LHCN-M2 (cell line): ENCODE results near the gene MYH11. TPM values are rescaled to one million over a fixed set of nuclear protein-coding genes. Genes with fewer than 3 reads are reported as not detected.

ENCODE experiments used
- DNase-seq: peaks from one replicate; pipeline ENCODE4 v3.0.0-alpha.2; 2012; ENCODE audit warnings: low read depth
- polyA plus RNA-seq: library from polyadenylated mRNA; unstranded; fragments of >200 nt; gene quantifications from one replicate; pipeline ENCODE4 v1.2.1, GENCODE V29; 2012; ENCODE audit warnings: missing spikeins
- total RNA-seq: library from RNA; depleted of rRNA; stranded (reverse); fragments of >200 nt; gene quantifications from 2 replicates; pipeline ENCODE4 v1.2.3, GENCODE V29; 2014; rRNA removed

Gene MYH11
- total RNA-seq = under 0.01 TPM in 1 of 2 replicates, not detected in the other
- 0.32 TPM for polyA plus RNA-seq

GRCh38 chr16:15856901-15857698, at the start of gene MYH11:
TSS of gene MYH11 (minus strand) at chr16:15857028. CDS start at chr16:15838252, 18,776 bp downstream.
- DNase-seq = no peak

- no peak for DNase-seq
Measured at GRCh38 chr16:15906439-15906838, 49.6 kb upstream of the MYH11 start.

GRCh38 chr16:15903960-15904359, 47.1 kb upstream of the MYH11 start:
- DNase-seq = no peak

GRCh38 chr16:15900901-15901500, 44.2 kb upstream of the MYH11 start:
- no peak for DNase-seq

- no peak for DNase-seq
Measured at GRCh38 chr16:15900357-15900756, 43.5 kb upstream of the MYH11 start.

- DNase-seq = peak; percentile 61
Measured at GRCh38 chr16:15899538-15900100, 42.8 kb upstream of the MYH11 start.

- DNase-seq = no peak
Measured at GRCh38 chr16:15898654-15899053, 41.8 kb upstream of the MYH11 start.

GRCh38 chr16:15897834-15898254, 41.0 kb upstream of the MYH11 start:
- peak; percentile 54 for DNase-seq

- no peak for DNase-seq
Measured at GRCh38 chr16:15897121-15897780, 40.4 kb upstream of the MYH11 start.

GRCh38 chr16:15894571-15895374, 37.9 kb upstream of the MYH11 start:
- DNase-seq = no peak

- no peak for DNase-seq
Measured at GRCh38 chr16:15891508-15891907, 34.7 kb upstream of the MYH11 start.

GRCh38 chr16:15888072-15888976, 31.5 kb upstream of the MYH11 start, which contains the start of gene CEP20:
TSS of gene CEP20 (minus strand) at chr16:15888603. CDS start at chr16:15888585, 18 bp downstream.
- DNase-seq = peak; percentile 99

- no peak for DNase-seq
Measured at GRCh38 chr16:15887283-15887682, 30.5 kb upstream of the MYH11 start.

- DNase-seq = no peak
Measured at GRCh38 chr16:15886078-15886477, 29.2 kb upstream of the MYH11 start.

GRCh38 chr16:15885560-15886001, 28.8 kb upstream of the MYH11 start:
- DNase-seq = no peak

GRCh38 chr16:15882563-15882962, 25.7 kb upstream of the MYH11 start:
- DNase-seq = no peak

GRCh38 chr16:15881794-15882379, 25.1 kb upstream of the MYH11 start:
- DNase-seq = no peak

- DNase-seq = peak; percentile 36
Measured at GRCh38 chr16:15880434-15881308, 23.8 kb upstream of the MYH11 start.
